GM21723 (cell line): ENCODE measurements around the gene PATL1.

Source experiments
- ATAC-seq: cut with Tn5 transposase; IDR thresholded peaks from one replicate; pipeline ENCODE4 v1.9.1; 2021; ENCODE audit warnings: mild to moderate bottlenecking, moderate library complexity; ENCODE audit not compliant: unreplicated experiment

Gene PATL1

GRCh38 chr11:59615637-59616395, 53.0 kb downstream of the PATL1 start, which contains the start of gene OSBP:
Gene OSBP (minus strand): TSS chr11:59615774. CDS start chr11:59615664, 110 bp downstream.
- peak; percentile 89 for ATAC-seq

- peak; percentile 17 for ATAC-seq
Measured at GRCh38 chr11:59615120-59615636, 53.7 kb downstream of the PATL1 start.

- ATAC-seq = no peak
Measured at GRCh38 chr11:59614277-59615119, 54.3 kb downstream of the PATL1 start.

- ATAC-seq = no peak
Measured at GRCh38 chr11:59611570-59612565, 57.0 kb downstream of the PATL1 start.

GRCh38 chr11:59610289-59610688, 58.5 kb downstream of the PATL1 start:
- ATAC-seq = no peak

- ATAC-seq = no peak
Measured at GRCh38 chr11:59607703-59608454, 61.0 kb downstream of the PATL1 start.

- no peak for ATAC-seq
Measured at GRCh38 chr11:59602432-59602831, 66.4 kb downstream of the PATL1 start.

- ATAC-seq = no peak
Measured at GRCh38 chr11:59601788-59602187, 67.0 kb downstream of the PATL1 start.

GRCh38 chr11:59600636-59601035, 68.2 kb downstream of the PATL1 start:
- ATAC-seq = no peak

- ATAC-seq = no peak
Measured at GRCh38 chr11:59600234-59600633, 68.6 kb downstream of the PATL1 start.

GRCh38 chr11:59598961-59599360, 69.9 kb downstream of the PATL1 start:
- ATAC-seq = no peak
